Esophagus (tissue), 2 donors: ENCODE data around the gene MCRIP1. TPM values are rescaled to one million over a fixed set of nuclear protein-coding genes. Genes with fewer than 3 reads are reported as not detected.

Experiments
- H3K27ac ChIP-seq, 2 donors: one replicate each; pipeline ENCODE4 v1.5.1; 2013; ENCODE audit warnings: low read depth in 2 of 2, mild to moderate bottlenecking in 2 of 2, inconsistent platforms in 1 of 2, low read length in 1 of 2, moderate library complexity in 1 of 2
- H3K27me3 ChIP-seq, 2 donors: one replicate each; pipeline ENCODE4 v1.6.1; 2013; ENCODE audit warnings: low read length in 2 of 2, control low read depth in 1 of 2, mild to moderate bottlenecking in 1 of 2; ENCODE audit not compliant: insufficient read depth in 2 of 2, control insufficient read depth in 1 of 2
- H3K36me3 ChIP-seq, 2 donors: one replicate each; pipeline ENCODE4 v1.6.1; 2013; ENCODE audit warnings: low read length in 1 of 2; ENCODE audit not compliant: control insufficient read depth in 2 of 2, insufficient read depth in 2 of 2
- H3K4me1 ChIP-seq, 2 donors: one replicate each; pipeline ENCODE4 v1.6.1; 2013; ENCODE audit warnings: low read length in 1 of 2; ENCODE audit not compliant: control insufficient read depth in 2 of 2, insufficient read depth in 2 of 2
- H3K4me3 ChIP-seq, 2 donors: one replicate each; pipeline ENCODE4 v1.5.1; 2013; ENCODE audit warnings: low read length in 2 of 2, mild to moderate bottlenecking in 2 of 2, low read depth in 1 of 2, moderate library complexity in 1 of 2
- H3K9me3 ChIP-seq, 2 donors: one replicate each; pipeline ENCODE4 v1.6.1; 2013; ENCODE audit warnings: mild to moderate bottlenecking in 2 of 2, low read depth in 1 of 2, low read length in 1 of 2, moderate library complexity in 1 of 2; ENCODE audit not compliant: control insufficient read depth in 2 of 2, insufficient read depth in 1 of 2
- WGBS, 2 donors: extraction: QIAGEN DNeasy Blood & Tissue Kit; methylation state at CpG; one replicate each; pipeline ENCODE4 v1.1.7; 2013; 5-methylcytosine and 5-hydroxymethylcytosine counted together
- polyA plus RNA-seq, 2 donors: library from polyadenylated mRNA; stranded (reverse); fragments of 200-250 nt; gene quantifications; one replicate each; pipeline ENCODE4 v1.2.3, GENCODE V29; 2013
- donor health status: healthy with polysubstance abuse.
- donor health status: Bipolar disorder and iron deficiency.

MCRIP1 gene
- polyA plus RNA-seq, 2 donors = 24.7 to 32.3 TPM

GRCh38 chr17:81831957-81832607 lies 1.0 kb downstream of the MCRIP1 start:
- Histone ChIP-seq H3K4me3 (peak overlapping the region; percentile 53 to 62), H3K4me1 (peaks cover 0 to 31% of the 10 kb centered on the region in 2 donors)

GRCh38 chr17:81831563-81831956 lies 1.5 kb downstream of the MCRIP1 start:
- no peaks in the 10 kb centered on the region for H3K36me3 ChIP-seq
- H3K27ac ChIP-seq = peak overlapping the region; percentile 54 to 86
- 78 to 87% methylated on average over 7 of the region's 7 CpGs for WGBS, 2 donors
- no peak overlapping the region for H3K4me3 ChIP-seq
- peaks cover 0 to 31% of the 10 kb centered on the region in 2 donors for H3K4me1 ChIP-seq
- H3K9me3 ChIP-seq = no peaks in the 10 kb centered on the region
- H3K27me3 ChIP-seq = no peaks in the 10 kb centered on the region

More at GRCh38 chr17:81831957-81832607, 1.0 kb downstream of the MCRIP1 start:
- no peaks in the 10 kb centered on the region for H3K36me3 ChIP-seq
- 17 to 26% methylated on average over 18 of the region's 18 CpGs for WGBS, 2 donors
- no peaks in the 10 kb centered on the region for H3K9me3 ChIP-seq
- H3K27me3 ChIP-seq = no peaks in the 10 kb centered on the region
- peak overlapping the region; percentile 86 to 91 for H3K27ac ChIP-seq

GRCh38 chr17:81829858-81830257 lies 3.2 kb downstream of the MCRIP1 start:
- H3K9me3 ChIP-seq = no peaks in the 10 kb centered on the region
- 83 to 86% methylated on average over 6 of the region's 6 CpGs for WGBS, 2 donors
- H3K27ac ChIP-seq = no peak overlapping the region
- peaks cover 0 to 31% of the 10 kb centered on the region in 2 donors for H3K4me1 ChIP-seq
- H3K4me3 ChIP-seq = no peak overlapping the region
- H3K36me3 ChIP-seq = no peaks in the 10 kb centered on the region
- H3K27me3 ChIP-seq = no peaks in the 10 kb centered on the region

- H3K9me3 ChIP-seq = no peaks in the 10 kb centered on the region
- H3K27ac ChIP-seq = no peak overlapping the region
- 80 to 82% methylated on average over 7 of the region's 7 CpGs for WGBS, 2 donors
- peaks cover 0 to 25% of the 10 kb centered on the region in 2 donors for H3K4me1 ChIP-seq
- no peak overlapping the region for H3K4me3 ChIP-seq
- H3K36me3 ChIP-seq = no peaks in the 10 kb centered on the region
- H3K27me3 ChIP-seq = no peaks in the 10 kb centered on the region
These were observed 4.4 kb downstream of the MCRIP1 start for GRCh38 chr17:81828656-81829055.

GRCh38 chr17:81825841-81826466 lies 7.1 kb downstream of the MCRIP1 start:
- Histone ChIP-seq H3K4me1 (peaks cover 12 to 25% of the 10 kb centered on the region in 2 donors), H3K9me3 (no peaks in the 10 kb centered on the region), H3K27ac (no peak overlapping the region), H3K36me3 (peaks cover 0 to 2% of the 10 kb centered on the region in 2 donors), H3K4me3 (no peak overlapping the region), H3K27me3 (no peaks in the 10 kb centered on the region)
- WGBS, 2 donors = 74 to 75% methylated on average over 11 of the region's 11 CpGs

GRCh38 chr17:81824595-81824994 lies 8.5 kb downstream of the MCRIP1 start:
- peaks cover 0 to 2% of the 10 kb centered on the region in 2 donors for H3K36me3 ChIP-seq
- peaks cover 12 to 20% of the 10 kb centered on the region in 2 donors for H3K4me1 ChIP-seq
- 82 to 89% methylated on average over 11 of the region's 11 CpGs for WGBS, 2 donors
- no peaks in the 10 kb centered on the region for H3K9me3 ChIP-seq
- no peak overlapping the region for H3K27ac ChIP-seq
- no peak overlapping the region for H3K4me3 ChIP-seq
- H3K27me3 ChIP-seq = no peaks in the 10 kb centered on the region

GRCh38 chr17:81823820-81824550 lies 9.1 kb downstream of the MCRIP1 start:
- Histone ChIP-seq H3K36me3 (peaks cover 0 to 2% of the 10 kb centered on the region in 2 donors), H3K4me3 (no peak overlapping the region), H3K27ac (no peak overlapping the region), H3K9me3 (no peaks in the 10 kb centered on the region), H3K27me3 (no peaks in the 10 kb centered on the region), H3K4me1 (peaks cover 12 to 19% of the 10 kb centered on the region in 2 donors)
- WGBS, 2 donors = 79 to 85% methylated on average over 33 of the region's 33 CpGs

- whole genome bisulfite sequencing, 2 donors = 87 to 88% methylated on average over 29 to 30 of the region's 30 CpGs
- no peaks in the 10 kb centered on the region for H3K27me3 ChIP-seq
- H3K4me1 ChIP-seq = peaks cover 12 to 14% of the 10 kb centered on the region in 2 donors
- H3K36me3 ChIP-seq = peaks cover 0 to 2% of the 10 kb centered on the region in 2 donors
- peaks cover 0 to 4% of the 10 kb centered on the region in 2 donors for H3K9me3 ChIP-seq
- H3K4me3 ChIP-seq = no peak overlapping the region
- no peak overlapping the region for H3K27ac ChIP-seq
These were observed 9.9 kb downstream of the MCRIP1 start for GRCh38 chr17:81822996-81823819.

- Histone ChIP-seq H3K27ac (peak overlapping the region; percentile 89 to 94), H3K4me1 (peaks cover 12 to 14% of the 10 kb centered on the region in 2 donors), H3K4me3 (no peak overlapping the region), H3K9me3 (peaks cover 0 to 4% of the 10 kb centered on the region in 2 donors), H3K27me3 (no peaks in the 10 kb centered on the region), H3K36me3 (peaks cover 0 to 2% of the 10 kb centered on the region in 2 donors)
- WGBS, 2 donors = 76 to 77% methylated on average over 8 of the region's 8 CpGs
These were observed 10.8 kb downstream of the MCRIP1 start for GRCh38 chr17:81822312-81822637.
